ENCODE results near the gene MAPK10.

GRCh38 chr4:86181585-86181984, 178.3 kb downstream of the MAPK10 start:
- TF ChIP-seq CTCF (conservative IDR thresholded peaks at IDR 0.05; ENCODE audit: low read length) (no peak), EZH2phosphoT487 (IDR thresholded peaks at IDR 0.05; ENCODE audit: borderline replicate concordance, low read depth, low read length) (no peak)
